HG03066 (cell line): Measurements from ENCODE around the gene ACTR2.
"Not testable (repeated sequence)": the region's sequence is repeated elsewhere in the genome, so short reads cannot be mapped to it uniquely, and the experiment has no call there.

ENCODE experiments used
- ATAC-seq: cut with Tn5 transposase; IDR thresholded peaks from one replicate; pipeline ENCODE4 v1.9.1; 2021; ENCODE audit warnings: low read depth; ENCODE audit not compliant: unreplicated experiment

ACTR2 gene

DNA sequence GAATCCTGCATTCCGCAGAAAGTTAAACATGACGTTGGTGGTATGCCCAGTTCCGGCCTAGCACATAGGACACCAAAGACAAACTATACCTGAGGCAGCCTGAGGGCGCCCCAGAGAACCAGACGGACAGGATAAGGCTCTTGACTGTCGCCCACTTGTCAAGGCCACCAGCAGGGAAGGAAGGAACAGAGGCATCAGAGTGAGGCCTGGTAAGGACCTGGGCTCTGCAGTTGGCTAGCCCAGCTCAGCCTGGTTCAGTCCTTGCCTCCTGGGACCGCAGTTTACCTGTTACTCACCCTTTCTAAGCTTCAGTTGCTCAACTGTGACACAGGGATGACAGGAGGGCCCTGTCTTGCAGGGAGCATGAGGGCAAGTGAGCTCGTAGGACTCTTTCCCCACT is 82.1 kb downstream of the ACTR2 start:
- ATAC-seq: no peak

DNA sequence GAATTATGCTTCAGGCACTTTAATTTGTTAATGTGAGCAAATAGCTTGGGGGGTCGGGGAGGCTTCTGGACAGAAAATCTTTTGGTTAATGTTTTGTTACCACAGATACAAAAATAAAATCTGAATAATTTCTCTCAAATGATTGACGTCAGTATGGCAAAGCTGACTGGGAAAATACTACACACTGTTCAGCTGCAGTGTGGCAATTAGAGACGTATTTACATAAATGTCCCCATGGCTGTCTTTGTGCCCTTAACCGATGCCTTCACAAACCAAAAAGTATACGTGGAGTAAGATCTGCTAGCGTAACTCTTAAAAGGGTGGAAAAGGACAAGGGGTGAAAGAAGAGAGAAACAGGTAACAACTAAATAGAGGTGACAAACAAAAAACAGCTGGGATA is 83.4 kb downstream of the ACTR2 start:
- no peak for ATAC-seq

DNA sequence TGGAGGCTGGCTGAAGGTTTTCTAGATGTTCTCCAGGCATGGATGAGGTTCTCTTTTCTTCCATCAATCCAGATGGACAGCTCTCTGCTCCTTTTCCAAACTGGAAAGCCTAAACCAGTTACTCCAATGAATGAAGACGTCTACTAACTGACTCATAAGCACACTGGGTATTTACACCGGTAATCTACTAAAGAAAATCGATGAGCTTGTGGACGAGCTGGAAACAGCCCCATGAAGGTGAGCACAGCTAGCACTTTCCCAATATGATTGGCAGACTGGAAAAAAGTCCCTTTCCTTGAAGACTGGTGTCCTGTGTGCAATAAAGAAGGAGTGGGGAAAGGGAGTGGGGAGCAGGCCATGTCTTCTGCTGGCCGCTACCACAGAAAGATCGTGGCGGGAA is 84.0 kb downstream of the ACTR2 start:
- ATAC-seq: no peak

DNA sequence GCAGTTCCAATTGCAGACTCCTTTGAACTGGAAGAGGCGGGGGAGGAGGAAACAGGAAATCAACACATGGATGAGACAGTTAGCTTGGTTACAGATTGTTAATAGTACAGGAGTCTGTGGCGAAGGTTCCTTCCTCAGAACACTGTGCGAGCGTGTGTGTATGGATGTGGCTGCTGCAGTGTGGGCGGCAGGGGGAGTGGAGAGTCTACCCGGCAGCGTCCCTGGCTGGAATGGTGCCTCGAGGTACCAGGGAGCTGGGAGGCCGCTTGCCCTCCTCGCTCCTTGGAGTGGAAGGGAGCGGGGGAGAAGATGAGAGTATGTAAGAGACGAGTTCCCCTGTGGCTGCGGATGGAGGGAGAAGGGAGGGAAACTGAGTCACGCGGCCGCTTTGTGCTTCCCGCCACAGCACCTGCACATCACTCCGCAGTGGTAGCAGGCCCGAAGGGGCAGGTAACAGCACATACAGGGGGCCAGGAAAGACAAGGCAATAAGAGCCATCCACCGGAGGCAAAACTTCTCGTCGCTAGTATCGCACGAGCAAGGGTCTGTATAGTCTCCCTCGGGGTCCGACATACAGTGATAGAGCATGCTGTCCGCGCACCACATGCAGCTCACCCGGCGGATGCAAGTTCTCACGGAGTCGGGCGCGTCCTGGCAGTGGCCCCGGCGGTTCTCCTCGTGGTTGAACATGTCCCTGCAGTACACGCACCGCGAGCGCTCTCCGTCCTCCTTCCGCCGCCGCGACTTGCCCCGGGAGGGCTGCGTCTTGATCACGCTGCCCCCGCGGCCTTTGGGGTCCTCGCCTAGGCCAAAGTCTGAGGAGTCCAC is 85.7 kb downstream of the ACTR2 start:
- ATAC-seq: no peak

DNA sequence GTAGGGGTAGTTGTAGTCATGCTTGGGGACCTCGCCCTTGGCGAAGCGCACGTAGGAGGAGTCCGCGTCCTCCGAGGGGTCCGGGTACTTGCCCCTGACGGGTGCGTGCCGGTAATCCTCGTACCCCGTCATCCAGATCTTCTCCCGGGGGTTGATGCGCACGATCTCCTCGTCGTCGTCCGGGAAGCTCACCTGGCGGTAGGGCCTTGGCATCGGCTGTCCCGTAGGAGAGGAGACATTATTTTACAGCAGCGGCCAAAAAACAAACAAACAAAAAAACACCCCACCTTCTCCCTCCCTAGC is 86.3 kb downstream of the ACTR2 start:
- no peak for ATAC-seq

DNA sequence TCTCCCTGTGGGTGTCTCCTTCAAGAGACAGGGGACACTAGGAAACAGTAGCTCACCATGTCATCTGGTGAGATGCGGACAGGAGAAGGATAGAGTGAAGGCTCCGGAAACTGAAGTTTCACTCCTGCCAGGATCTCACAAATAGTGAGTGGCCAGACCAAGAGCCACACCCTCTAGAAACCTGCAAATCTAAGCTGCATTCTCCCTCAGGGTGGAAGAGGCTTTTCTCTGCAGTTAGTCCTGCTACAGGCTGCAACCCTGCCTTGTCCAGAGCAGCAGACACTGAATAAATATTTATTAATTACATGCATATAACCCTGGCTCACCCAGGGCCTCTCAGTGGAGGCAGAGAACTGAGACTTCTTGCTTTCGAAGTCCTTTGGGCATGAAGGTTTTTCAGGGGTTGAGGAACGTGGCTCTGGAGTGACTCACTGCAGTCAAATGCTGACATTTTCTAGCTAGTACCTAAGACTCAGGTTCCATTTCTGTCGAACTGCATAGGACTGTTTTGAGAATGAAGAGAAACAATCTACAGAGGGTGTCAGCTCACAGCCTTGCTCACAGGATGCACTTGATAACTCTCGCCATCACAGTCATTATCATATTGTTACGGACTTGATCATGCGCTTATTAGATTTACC is 87.3 kb downstream of the ACTR2 start:
- ATAC-seq: no peak

DNA sequence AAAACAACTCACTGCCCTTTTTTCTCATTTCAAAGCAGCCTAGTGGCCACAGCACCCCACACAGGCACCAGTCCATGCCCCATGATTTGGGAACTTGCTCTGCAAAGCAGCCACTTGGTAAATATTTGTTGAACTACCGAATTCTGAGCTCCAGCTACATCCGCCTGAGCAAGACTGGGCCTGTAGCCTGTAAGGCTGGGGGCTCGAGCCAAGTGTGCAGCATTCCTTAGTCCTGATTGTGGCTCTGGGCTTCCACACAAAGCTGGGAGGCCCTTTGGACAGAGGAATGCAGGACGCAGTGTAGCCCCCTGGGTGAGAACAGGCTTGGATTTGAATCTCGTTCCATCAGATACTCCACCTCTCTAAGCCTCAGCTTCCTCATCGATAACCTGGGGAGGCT is 88.4 kb downstream of the ACTR2 start:
- ATAC-seq: no peak

DNA sequence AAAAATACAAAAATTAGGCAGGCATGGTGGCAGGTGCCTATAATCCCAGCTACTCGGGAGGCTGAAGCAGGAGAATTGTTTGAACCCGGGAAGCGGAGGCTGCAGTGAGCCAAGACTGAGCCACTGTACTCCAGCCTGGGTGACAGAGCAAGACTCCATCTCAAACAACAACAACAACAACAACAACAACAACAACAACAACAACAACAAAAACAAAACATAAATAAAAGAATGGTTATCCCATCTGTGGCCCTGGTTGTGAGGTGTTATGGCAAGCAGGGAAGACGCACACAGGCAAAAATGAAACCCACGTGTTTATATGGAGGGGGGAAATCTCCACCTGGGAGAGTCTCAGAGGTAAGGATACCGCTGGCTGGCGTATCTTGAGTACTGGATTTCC is 89.7 kb downstream of the ACTR2 start:
- ATAC-seq: not testable (repeated sequence)

DNA sequence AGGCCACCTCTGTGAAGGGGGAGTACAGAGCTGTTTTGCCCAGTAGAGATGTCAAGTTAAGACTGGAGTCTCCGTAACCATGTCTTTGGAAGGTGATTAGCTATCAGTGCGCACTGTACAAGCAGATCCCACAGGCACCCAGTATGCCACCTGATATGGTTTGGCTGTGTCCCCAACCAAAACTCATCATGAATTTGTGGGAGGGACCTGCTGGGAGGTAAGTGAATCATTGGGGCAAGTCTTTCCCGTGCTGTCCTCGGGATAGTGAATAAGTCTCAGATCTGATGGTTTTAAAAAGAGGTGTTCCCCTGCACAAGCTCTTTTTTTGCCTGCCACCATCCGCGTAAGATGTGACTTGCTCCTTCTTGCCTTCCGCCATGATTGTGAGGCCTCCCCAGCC is 90.2 kb downstream of the ACTR2 start:
- no peak for ATAC-seq

DNA sequence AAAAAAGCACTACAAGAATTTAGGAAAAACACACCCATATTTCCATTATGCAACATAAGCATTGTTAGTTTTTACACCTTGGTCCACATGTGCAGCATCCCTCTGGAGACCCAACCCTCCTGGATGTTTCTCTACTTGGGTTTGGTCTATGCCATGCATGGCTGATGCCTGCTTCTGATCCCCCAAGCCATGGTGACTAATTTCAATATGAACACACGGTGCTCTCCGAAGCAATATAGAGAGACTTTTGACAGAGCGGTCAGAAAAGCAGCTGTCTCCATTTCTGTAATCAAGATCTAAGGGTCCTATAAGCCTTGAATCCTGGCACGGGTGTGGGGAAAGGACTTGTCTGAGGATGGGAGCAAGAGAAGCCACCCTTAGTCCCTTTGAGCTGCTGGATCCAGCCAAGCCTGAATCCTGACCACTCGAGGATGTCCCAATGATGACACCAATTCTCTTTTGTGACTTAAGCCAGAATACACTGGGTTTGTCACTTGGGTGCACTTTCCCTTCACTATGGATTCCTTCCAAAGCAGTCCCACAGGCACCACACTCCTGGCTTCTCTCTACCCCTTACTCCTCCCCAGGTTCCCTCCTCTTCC is 91.5 kb downstream of the ACTR2 start:
- no peak for ATAC-seq

DNA sequence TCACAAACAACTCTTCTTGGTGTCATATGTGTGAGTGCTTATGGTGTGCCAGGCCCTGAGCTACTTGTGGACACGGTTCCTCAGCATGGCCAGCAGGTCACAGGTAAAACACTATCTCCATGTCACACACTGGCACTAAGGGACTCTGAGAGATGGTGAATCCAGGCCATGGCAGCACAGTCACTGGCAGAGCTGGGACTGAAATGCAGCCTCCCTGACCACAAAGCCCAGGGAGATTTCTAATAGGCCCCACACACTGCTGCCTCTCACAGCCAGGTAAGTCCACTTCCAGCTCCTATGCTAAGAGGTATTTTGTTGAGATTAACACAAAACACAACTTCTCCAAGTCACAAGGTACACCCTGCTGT is 92.0 kb downstream of the ACTR2 start:
- ATAC-seq: no peak

DNA sequence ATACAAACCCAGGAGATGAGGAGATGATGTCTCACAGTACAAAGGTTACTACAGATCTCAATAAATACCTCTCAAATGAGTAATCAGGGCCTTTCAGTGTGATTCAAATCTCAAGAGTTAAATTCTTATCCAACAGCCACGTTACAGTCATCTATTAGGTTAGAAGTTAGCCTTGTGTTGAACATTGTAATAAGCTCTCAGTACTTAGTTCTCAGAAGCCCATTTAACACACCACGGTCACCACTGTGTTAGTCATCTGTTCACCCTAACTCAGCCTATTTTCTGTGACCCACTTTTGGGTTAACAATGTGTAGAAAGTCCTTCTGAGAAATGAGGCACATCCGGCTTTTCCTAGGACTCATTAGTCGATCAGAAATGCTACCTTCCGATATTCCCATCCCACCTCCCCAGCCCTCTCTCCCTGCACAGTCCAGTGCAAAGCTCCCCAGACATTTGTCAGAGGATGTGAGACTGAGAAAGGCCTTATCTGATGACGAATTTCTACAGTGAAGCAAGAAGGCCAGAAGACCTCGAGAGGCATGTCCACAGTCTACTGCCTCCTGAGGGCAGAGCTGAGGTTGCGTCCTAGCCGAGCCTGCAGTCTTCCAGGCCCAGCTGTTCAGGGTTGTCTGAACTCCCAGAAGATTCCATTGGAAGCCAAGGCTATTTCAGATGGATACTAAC is 92.6 kb downstream of the ACTR2 start:
- ATAC-seq: peak; percentile 44
